BLaER1 treated with 17β-estradiol and CSF1 and Interleukin-3, amounts not matched to agents 10 nM and 100 nM (cell line): Measurements from ENCODE around the gene IRF2BP2.
A peak's percentile ranks its signal among the peaks of the same experiment; 100 is the strongest.
"Not testable (repeated sequence)": the region's sequence is repeated elsewhere in the genome, so short reads cannot be mapped to it uniquely, and the experiment has no call there.

Experiments
- H3K27ac ChIP-seq, 11 experiments: shearing (Covaris generic); formaldehyde crosslinking; 2 replicates each; pipeline ENCODE4 v1.8.1; 2022
- H3K27me3 ChIP-seq, 11 experiments: shearing (Covaris generic); formaldehyde crosslinking; 2 replicates each; pipeline ENCODE4 v1.8.1; 2022
- H3K36me3 ChIP-seq, 11 experiments: shearing (Covaris generic); formaldehyde crosslinking; 2 replicates each; pipeline ENCODE4 v1.8.1; 2022
- H3K4me1 ChIP-seq, 10 experiments: shearing (Covaris generic); formaldehyde crosslinking; 2 replicates each; pipeline ENCODE4 v1.8.1; 2022
- H3K4me2 ChIP-seq, 11 experiments: shearing (Covaris generic); formaldehyde crosslinking; 2 replicates each; pipeline ENCODE4 v1.8.1; 2022
- H3K4me3 ChIP-seq, 10 experiments: shearing (Covaris generic); formaldehyde crosslinking; 2 replicates each; pipeline ENCODE4 v1.8.1; 2022
- H3K9ac ChIP-seq, 11 experiments: shearing (Covaris generic); formaldehyde crosslinking; 2 replicates each; pipeline ENCODE4 v1.8.1; 2022
- H3K9me3 ChIP-seq, 11 experiments: shearing (Covaris generic); formaldehyde crosslinking; replicated peaks in 1 of 11; 2 replicates each; pipeline ENCODE4 v1.8.1; 2022
- H4K20me1 ChIP-seq, 11 experiments: shearing (Covaris generic); formaldehyde crosslinking; 2 replicates each; pipeline ENCODE4 v1.8.1; 2022
- Cebpa-rat ChIP-seq, 11 experiments: shearing (Covaris generic); IDR thresholded peaks; 2 replicates each; pipeline ENCODE4 v1.8.1; 2022

The IRF2BP2 gene

GRCh38 chr1:234639961-234640360, 30.0 kb upstream of the IRF2BP2 start:
- no peak overlapping the region for H3K4me2 ChIP-seq

GRCh38 chr1:234638832-234639799, 29.1 kb upstream of the IRF2BP2 start:
- Histone ChIP-seq H3K4me3 (no peak overlapping the region), H3K27ac (no peak overlapping the region), H3K36me3 (no peaks in the 10 kb centered on the region), H3K27me3 (no peaks in the 10 kb centered on the region), H4K20me1 (no peaks in the 10 kb centered on the region), H3K4me2 (no peak overlapping the region), H3K9me3 (peaks cover 0 to 10% (median 0%) of the 10 kb centered on the region in 11 experiments; a peak in 2 of 22 replicates), H3K9ac (no peak overlapping the region), H3K4me1 (peaks cover 0 to 2% (median 0%) of the 10 kb centered on the region in 10 experiments; a peak in 4 of 20 replicates)
- no peak for TF ChIP-seq Cebpa-rat (IDR thresholded peaks at IDR 0.05)

More at GRCh38 chr1:234639961-234640360, 30.0 kb upstream of the IRF2BP2 start:
- no peak overlapping the region for H3K4me3 ChIP-seq
- no peaks in the 10 kb centered on the region for H4K20me1 ChIP-seq
- peaks cover 0 to 11% (median 3%) of the 10 kb centered on the region in 10 experiments; a peak in 14 of 20 replicates for H3K4me1 ChIP-seq
- no peaks in the 10 kb centered on the region for H3K27me3 ChIP-seq
- no peaks in the 10 kb centered on the region for H3K36me3 ChIP-seq
- peaks cover 0 to 10% (median 0%) of the 10 kb centered on the region in 11 experiments; a peak in 2 of 22 replicates for H3K9me3 ChIP-seq
- no peak for TF ChIP-seq Cebpa-rat (IDR thresholded peaks at IDR 0.05)
- no peak overlapping the region for H3K9ac ChIP-seq
- no peak overlapping the region for H3K27ac ChIP-seq

GRCh38 chr1:234634922-234635321, 24.9 kb upstream of the IRF2BP2 start:
- not testable (repeated sequence) for H3K9ac ChIP-seq, H3K4me1 ChIP-seq, H3K27ac ChIP-seq, H4K20me1 ChIP-seq, H3K36me3 ChIP-seq, H3K4me2 ChIP-seq, H3K9me3 ChIP-seq, H3K4me3 ChIP-seq, H3K27me3 ChIP-seq

- no peak overlapping the region for H3K4me2 ChIP-seq
- no peak for TF ChIP-seq Cebpa-rat (IDR thresholded peaks at IDR 0.05)
Measured at GRCh38 chr1:234634387-234634786, 24.4 kb upstream of the IRF2BP2 start.

GRCh38 chr1:234633246-234634003, 23.4 kb upstream of the IRF2BP2 start:
- Histone ChIP-seq H3K9me3 (no peaks in the 10 kb centered on the region), H3K27ac (no peak overlapping the region), H3K27me3 (no peaks in the 10 kb centered on the region), H4K20me1 (no peaks in the 10 kb centered on the region), H3K4me3 (no peak overlapping the region), H3K4me2 (no peak overlapping the region), H3K36me3 (no peaks in the 10 kb centered on the region), H3K9ac (no peak overlapping the region), H3K4me1 (peaks cover 0 to 4% (median 0%) of the 10 kb centered on the region in 10 experiments; a peak in 1 of 20 replicates)
- TF ChIP-seq Cebpa-rat (IDR thresholded peaks at IDR 0.05) = no peak

More at GRCh38 chr1:234634387-234634786, 24.4 kb upstream of the IRF2BP2 start:
- Histone ChIP-seq H3K27ac (no peak overlapping the region), H3K27me3 (no peaks in the 10 kb centered on the region), H3K4me3 (no peak overlapping the region), H4K20me1 (no peaks in the 10 kb centered on the region), H3K9me3 (peaks cover 0 to 9% (median 0%) of the 10 kb centered on the region in 11 experiments; a peak in 2 of 22 replicates), H3K36me3 (no peaks in the 10 kb centered on the region), H3K4me1 (peaks cover 0 to 4% (median 0%) of the 10 kb centered on the region in 10 experiments; a peak in 1 of 20 replicates), H3K9ac (no peak overlapping the region)

- H3K27me3 ChIP-seq = no peaks in the 10 kb centered on the region
- no peak overlapping the region for H3K27ac ChIP-seq
- no peak overlapping the region for H3K4me3 ChIP-seq
- no peak overlapping the region for H3K4me2 ChIP-seq
- no peaks in the 10 kb centered on the region for H3K36me3 ChIP-seq
- H3K9ac ChIP-seq = no peak overlapping the region
- no peak for TF ChIP-seq Cebpa-rat (IDR thresholded peaks at IDR 0.05)
- H3K9me3 ChIP-seq = no peaks in the 10 kb centered on the region
- H3K4me1 ChIP-seq = peaks cover 0 to 4% (median 0%) of the 10 kb centered on the region in 10 experiments; a peak in 1 of 20 replicates
- no peaks in the 10 kb centered on the region for H4K20me1 ChIP-seq
Measured at GRCh38 chr1:234632225-234632624, 22.2 kb upstream of the IRF2BP2 start.

- Histone ChIP-seq H3K9ac (no peak overlapping the region), H3K36me3 (no peaks in the 10 kb centered on the region), H3K27ac (no peak overlapping the region), H3K4me1 (peaks cover 0 to 4% (median 0%) of the 10 kb centered on the region in 10 experiments; a peak in 1 of 20 replicates), H3K4me2 (no peak overlapping the region), H3K9me3 (no peaks in the 10 kb centered on the region), H4K20me1 (no peaks in the 10 kb centered on the region), H3K27me3 (no peaks in the 10 kb centered on the region), H3K4me3 (no peak overlapping the region)
- TF ChIP-seq Cebpa-rat (IDR thresholded peaks at IDR 0.05) = no peak
Measured at GRCh38 chr1:234631721-234632125, 21.7 kb upstream of the IRF2BP2 start.

- Histone ChIP-seq H3K27ac (no peak overlapping the region), H3K36me3 (no peaks in the 10 kb centered on the region), H3K4me3 (no peak overlapping the region), H3K4me1 (peaks cover 14 to 21% (median 17%) of the 10 kb centered on the region in 10 experiments), H4K20me1 (no peaks in the 10 kb centered on the region), H3K27me3 (no peaks in the 10 kb centered on the region), H3K4me2 (no peak overlapping the region), H3K9ac (no peak overlapping the region), H3K9me3 (no peaks in the 10 kb centered on the region)
- TF ChIP-seq Cebpa-rat (IDR thresholded peaks at IDR 0.05) = peak in 1 of 11 experiments; percentile 13; a peak in 1 of 22 replicates
Measured at GRCh38 chr1:234629026-234629425, 19.0 kb upstream of the IRF2BP2 start.

GRCh38 chr1:234628089-234628488, 18.1 kb upstream of the IRF2BP2 start:
- H3K4me2 ChIP-seq = no peak overlapping the region
- H3K4me1 ChIP-seq = peaks cover 19 to 24% (median 21%) of the 10 kb centered on the region in 10 experiments
- no peaks in the 10 kb centered on the region for H3K27me3 ChIP-seq
- H3K9me3 ChIP-seq = no peaks in the 10 kb centered on the region
- TF ChIP-seq Cebpa-rat (IDR thresholded peaks at IDR 0.05) = no peak
- H3K4me3 ChIP-seq = no peak overlapping the region
- no peak overlapping the region for H3K9ac ChIP-seq
- no peaks in the 10 kb centered on the region for H3K36me3 ChIP-seq
- no peaks in the 10 kb centered on the region for H4K20me1 ChIP-seq
- H3K27ac ChIP-seq = no peak overlapping the region
